ENCODE data around the gene EHHADH.
"Not testable (repeated sequence)": the region's sequence is repeated elsewhere in the genome, so short reads cannot be mapped to it uniquely, and the experiment has no call there.

Gene EHHADH

GRCh38 chr3:185253645-185254410 lies at the start of gene EHHADH:
TSS of gene EHHADH (minus strand) at chr3:185254049. CDS start at chr3:185254022, 27 bp downstream.
- peak; percentile 95 for ATAC-seq
- peak; percentile 71 for DNase-seq

GRCh38 chr3:185299918-185300426 lies 46.1 kb upstream of the EHHADH start:
- ATAC-seq = not testable (repeated sequence)

GRCh38 chr3:185297867-185298266 lies 44.0 kb upstream of the EHHADH start:
- DNase-seq = no peak
- ATAC-seq = no peak

More at GRCh38 chr3:185299918-185300426, 46.1 kb upstream of the EHHADH start:
- not testable (repeated sequence) for DNase-seq

- no peak for ATAC-seq
- no peak for DNase-seq
These were observed 38.4 kb upstream of the EHHADH start for GRCh38 chr3:185292238-185292637.

- ATAC-seq (peak; percentile 46), DNase-seq (no peak)
These were observed 36.4 kb upstream of the EHHADH start for GRCh38 chr3:185290266-185290665.

GRCh38 chr3:185283374-185283935 lies 29.6 kb upstream of the EHHADH start:
- DNase-seq = no peak
- ATAC-seq = no peak

GRCh38 chr3:185282696-185283373 lies 29.0 kb upstream of the EHHADH start:
- ATAC-seq (peak; percentile 99), DNase-seq (peak; percentile 96)

- ATAC-seq (no peak), DNase-seq (no peak)
These were observed 26.9 kb upstream of the EHHADH start for GRCh38 chr3:185280572-185281365.

- no peak for ATAC-seq
These were observed 25.8 kb upstream of the EHHADH start for GRCh38 chr3:185279587-185280138.

GRCh38 chr3:185276415-185276814 lies 22.6 kb upstream of the EHHADH start:
- no peak for DNase-seq
- ATAC-seq = no peak

More at GRCh38 chr3:185279587-185280138, 25.8 kb upstream of the EHHADH start:
- no peak for DNase-seq

- ATAC-seq = no peak
These were observed 18.2 kb upstream of the EHHADH start for GRCh38 chr3:185272033-185272432.

GRCh38 chr3:185270956-185271332 lies 17.1 kb upstream of the EHHADH start:
- DNase-seq (no peak), ATAC-seq (no peak)

More at GRCh38 chr3:185272033-185272432, 18.2 kb upstream of the EHHADH start:
- no peak for DNase-seq

GRCh38 chr3:185270262-185270955 lies 16.6 kb upstream of the EHHADH start:
- no peak for DNase-seq
- no peak for ATAC-seq

GRCh38 chr3:185268194-185268962 lies 14.5 kb upstream of the EHHADH start:
- DNase-seq = no peak
- no peak for ATAC-seq

GRCh38 chr3:185267193-185267592 lies 13.3 kb upstream of the EHHADH start:
- ATAC-seq = no peak
- DNase-seq = no peak

GRCh38 chr3:185264849-185265553 lies 11.2 kb upstream of the EHHADH start:
- ATAC-seq = no peak
- no peak for DNase-seq

GRCh38 chr3:185263423-185263822 lies 9.6 kb upstream of the EHHADH start:
- ATAC-seq (no peak), DNase-seq (no peak)

- no peak for DNase-seq
- ATAC-seq = no peak
These were observed 3.5 kb upstream of the EHHADH start for GRCh38 chr3:185257334-185257733.

GRCh38 chr3:185254799-185255198 lies 950 bp upstream of the EHHADH start:
- DNase-seq = no peak
- no peak for ATAC-seq

GRCh38 chr3:185253133-185253532 lies 716 bp downstream of the EHHADH start:
- DNase-seq, ATAC-seq: not testable (repeated sequence)
